GM04503 (cell line): ENCODE data around the gene SNTB2.

Experiments
- DNase-seq: peaks from one replicate; pipeline ENCODE4 v3.0.0-alpha.2; 2012; ENCODE audit warnings: low read depth

SNTB2 gene

GRCh38 chr16:69319381-69319780 is 132.4 kb downstream of the SNTB2 start:
- DNase-seq, result no peak

DNA sequence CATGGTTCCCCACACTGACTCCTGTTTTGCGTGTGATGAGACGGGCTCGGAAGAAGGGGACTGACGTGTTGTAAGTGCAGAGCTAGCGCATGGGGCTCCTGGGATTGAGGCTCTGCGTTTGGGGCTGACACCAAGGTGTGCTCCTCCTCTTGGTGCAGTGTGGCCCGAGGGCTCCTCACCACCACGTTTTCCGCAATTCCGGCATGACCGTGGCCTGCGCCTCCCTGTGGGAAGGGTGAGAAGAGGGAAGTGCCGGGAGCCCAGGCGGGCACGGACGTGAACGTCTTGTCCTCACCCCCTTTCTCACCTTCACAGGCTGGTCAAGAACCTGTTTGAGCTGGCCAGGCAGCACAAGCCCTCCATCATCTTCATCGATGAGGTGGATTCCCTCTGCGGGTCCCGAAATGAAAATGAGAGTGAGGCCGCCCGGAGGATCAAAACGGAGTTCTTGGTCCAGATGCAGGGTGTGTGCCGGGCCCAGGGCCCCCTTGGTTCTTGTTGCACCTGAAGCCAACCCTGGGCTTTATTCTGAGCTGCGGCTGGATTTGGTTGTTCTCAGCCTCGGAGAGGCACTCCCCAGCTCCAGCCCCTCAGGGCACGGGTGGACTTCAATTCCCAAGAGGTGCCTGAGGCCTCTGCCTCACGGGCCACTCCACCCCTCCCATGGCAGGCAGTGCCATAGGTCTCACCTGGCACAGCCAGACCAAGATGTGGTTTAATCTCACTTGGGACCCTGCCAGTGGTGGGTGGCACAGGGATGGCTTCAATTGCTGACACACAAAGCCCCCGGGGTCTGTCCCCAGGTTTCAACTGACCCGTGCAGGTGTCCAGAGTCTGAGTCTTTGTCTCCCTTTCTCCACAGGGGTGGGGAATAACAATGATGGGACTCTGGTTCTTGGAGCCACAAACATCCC is 133.1 kb downstream of the SNTB2 start:
- no peak for DNase-seq

DNA sequence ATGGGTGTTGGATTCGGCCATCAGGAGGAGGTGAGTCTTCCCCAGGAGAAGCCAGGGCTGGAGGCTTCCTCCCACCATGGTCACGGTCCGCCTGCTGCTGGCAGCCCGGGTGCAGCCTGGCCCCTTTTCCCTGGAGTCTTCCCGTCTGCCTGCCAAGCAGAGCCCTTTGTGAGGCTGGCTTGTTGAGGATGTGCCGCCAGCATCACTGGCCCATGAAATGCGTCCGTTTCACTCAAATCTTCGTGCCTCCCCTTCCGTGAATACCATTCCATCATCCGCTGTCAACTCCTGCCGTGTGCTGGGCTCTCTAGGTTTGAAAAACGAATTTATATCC is 133.7 kb downstream of the SNTB2 start:
- DNase-seq, result no peak

DNA sequence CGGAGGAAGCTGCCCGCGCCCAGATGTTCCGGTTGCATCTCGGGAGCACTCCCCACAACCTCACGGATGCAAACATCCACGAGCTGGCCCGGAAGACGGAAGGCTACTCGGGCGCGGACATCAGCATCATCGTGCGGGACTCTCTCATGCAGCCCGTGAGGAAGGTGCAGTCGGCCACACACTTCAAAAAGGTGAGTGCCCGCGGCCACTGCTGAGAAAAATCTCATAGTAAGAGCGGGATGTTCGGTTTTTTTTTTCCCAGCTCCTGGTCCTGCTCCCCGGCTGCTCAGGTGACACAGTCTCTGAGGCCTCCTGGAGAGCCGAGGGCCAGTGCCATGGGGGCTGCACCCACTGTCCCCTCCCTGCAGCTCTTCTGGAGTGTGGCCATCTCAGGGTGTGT is 134.1 kb downstream of the SNTB2 start:
- no peak for DNase-seq

- DNase-seq, result no peak
Measured at GRCh38 chr16:69322343-69322742, 135.4 kb downstream of the SNTB2 start.

- DNase-seq, result no peak
Measured at GRCh38 chr16:69323415-69323814, 136.5 kb downstream of the SNTB2 start.

DNA sequence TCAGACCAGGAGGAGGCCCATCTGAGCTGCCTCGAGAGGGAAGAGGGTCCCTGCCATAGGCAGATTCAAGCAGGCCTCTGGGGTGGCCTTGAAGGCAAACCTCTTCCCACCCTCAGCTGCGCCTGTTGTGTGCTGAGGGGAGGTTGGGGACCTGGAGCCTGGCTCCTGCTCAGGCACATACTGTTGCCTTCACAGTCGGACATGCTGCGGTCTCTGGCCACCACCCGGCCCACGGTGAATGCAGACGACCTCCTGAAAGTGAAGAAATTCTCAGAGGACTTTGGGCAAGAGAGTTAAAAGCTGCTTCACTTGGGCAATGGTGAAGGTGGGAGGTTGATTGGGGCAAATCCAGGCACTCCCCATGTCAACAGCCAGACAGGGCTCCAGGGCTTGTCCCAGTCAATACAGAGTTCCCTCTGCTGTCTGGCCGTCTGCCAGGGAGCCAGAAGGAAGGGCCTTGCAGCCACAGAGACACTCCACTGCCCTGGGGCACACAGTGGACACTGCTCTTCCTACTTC is 137.1 kb downstream of the SNTB2 start:
- DNase-seq, result no peak

DNA sequence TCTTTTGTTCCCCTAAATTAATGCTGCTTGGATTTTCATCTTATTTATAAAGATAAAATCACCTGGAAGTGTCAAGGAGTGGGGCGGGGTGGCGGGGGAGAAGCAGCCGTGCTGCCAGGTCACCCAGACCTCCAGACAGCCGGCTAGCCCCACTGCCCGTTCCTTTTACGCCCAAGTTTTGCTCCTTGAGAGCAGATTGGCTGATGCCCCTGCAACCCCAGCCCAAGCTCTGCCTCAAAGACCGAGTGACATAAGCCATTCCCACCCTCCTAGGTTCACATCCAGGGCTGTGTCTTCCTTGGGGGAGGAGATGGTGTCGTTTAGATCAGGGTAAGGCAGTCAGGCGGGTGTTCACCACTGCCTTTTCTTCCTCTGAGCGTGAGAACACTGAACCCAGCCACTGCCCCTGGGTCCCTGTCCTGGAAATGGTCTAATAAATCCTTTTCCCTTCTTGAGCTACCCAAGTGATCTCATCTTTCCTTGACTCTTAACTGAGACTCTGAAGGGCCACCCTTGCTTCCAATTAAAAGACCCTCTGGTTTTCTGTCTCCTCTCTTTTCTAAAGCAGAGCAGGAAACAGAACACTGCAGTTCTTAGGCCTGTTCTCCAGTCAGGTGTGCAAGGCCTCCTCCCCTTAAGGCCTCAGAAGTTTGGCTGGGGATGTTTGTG is 137.8 kb downstream of the SNTB2 start:
- no peak for DNase-seq

DNA sequence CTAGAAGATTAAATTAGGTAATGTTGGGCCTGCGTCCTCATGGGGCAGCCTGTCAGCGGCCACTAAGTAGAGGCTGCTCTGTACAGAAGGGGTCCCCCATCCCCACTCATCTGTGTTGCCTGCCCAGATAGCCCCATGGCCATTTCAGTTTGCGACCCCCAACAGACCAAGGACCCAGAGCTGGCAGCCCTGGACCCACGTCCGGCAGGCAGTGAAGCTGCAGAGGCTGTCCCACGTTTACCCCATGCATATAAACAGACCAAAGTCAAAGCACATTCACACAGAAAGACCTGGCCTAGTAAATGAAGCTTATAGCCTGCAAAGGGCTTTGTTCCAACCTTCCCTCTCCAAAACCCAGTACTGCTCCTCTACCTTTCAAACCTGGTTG is 138.8 kb downstream of the SNTB2 start:
- DNase-seq, result no peak

DNA sequence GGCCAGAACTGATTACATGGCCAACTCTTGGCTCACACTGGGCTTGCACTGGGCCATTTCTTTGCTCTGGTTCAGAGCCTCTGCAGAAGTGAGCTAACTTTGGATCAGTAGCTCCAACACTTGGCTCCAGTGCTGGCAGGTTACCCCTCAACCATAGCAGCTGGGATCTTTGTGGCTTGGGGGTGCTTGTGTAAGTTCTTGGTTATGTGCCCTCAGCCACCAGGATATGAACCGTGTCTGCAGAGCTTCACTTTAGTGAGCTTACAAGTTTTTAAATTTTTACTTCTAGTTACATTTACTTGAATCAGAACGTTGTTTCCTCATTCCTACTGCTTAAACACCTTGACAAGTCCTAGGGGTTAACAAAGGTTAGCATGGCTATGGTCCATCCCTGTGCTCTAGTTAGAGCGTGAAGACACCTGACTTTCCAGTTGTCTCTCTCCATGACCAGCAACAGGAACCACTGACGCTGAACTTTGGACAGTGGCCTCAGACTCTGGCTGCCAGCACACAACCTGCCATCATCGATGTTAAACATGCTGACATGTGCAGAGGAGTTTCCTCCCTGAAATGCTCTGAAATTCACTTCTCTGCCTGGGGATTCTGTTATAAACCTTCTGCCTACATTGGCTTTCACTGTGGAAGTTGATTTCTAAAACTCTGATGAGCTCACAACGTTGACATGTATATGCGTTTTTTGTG is 139.4 kb downstream of the SNTB2 start:
- no peak for DNase-seq

DNA sequence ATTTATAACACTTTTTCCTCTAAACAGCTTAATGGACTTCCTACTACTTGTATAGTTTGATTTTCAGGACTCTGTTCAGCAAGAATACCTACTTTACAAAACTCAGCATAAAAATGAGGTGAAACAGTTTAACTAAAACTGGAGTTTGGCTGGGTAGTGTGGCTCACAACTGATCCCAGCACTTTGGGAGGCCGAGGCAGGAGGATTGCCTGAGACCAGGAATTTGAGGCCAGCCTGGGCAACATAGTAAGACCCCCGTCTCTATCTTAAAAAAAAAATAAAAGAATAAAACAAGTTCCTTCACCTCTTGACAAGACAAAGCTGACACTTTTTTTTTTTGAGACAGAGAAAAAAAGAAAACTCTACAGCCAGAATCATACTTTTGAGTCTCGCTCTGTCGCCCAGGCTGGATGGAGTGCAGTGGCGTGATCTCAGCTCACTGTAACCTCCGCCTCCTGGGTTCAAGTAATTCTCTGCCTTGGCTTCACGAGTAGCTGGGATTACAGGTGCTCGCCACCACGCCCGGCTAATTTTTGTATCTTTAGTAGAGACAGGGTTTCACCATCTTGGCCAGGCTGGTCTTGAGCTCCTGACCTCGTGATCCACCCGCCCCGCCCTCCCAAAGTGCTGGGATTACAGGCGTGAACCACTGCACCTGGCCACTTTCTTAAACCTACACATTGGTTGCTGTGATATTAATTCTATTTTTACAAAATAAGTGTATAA is 140.8 kb downstream of the SNTB2 start:
- no peak for DNase-seq

- DNase-seq, result no peak
Measured at GRCh38 chr16:69328854-69329316, 141.9 kb downstream of the SNTB2 start.

DNA sequence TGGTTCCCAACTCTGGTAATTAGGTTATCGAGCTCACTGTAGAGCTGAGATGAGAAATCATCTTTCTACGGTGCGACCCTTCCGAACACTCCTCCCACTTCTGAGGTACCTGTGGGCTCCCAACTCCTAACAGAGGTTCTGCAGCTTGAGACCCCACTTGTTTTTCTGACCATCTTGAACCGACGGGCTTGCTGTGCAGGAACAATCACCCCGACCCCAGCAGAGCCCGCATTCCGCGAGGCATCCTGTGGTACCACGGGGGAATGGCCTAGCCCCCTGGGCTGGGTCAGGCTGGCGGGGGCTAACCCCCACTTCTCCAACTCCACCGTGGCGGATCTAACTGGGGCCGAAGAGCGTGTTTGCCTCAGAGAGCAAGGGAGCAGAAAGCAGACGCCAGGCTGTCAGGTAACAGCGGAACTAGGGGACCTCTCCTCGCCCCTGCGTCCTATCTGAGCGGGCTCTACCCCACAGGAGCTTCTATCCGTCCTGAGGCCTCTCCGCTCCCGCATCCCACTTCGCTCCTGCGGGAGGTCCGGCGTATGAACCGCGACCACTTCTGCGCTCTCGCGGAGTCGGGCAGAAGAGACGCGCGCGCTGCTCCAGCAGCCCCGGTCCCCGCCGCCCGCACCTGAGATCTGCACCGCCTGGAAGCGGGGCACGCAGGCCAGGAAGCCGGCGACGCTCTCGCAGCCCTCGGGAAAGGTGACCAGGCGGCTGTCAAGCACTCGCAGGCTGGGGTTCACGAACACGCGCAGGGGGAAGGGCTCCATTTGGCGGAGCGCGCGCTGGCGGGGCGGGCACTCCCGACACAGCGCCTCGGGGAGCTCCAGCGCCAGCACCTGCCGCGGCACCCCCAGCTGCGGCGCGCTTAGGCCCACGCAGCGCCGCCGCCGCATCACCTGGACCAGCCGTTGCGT is 142.7 kb downstream of the SNTB2 start:
- DNase-seq, result no peak

GRCh38 chr16:69330286-69331109 is 143.5 kb downstream of the SNTB2 start, which contains the start of gene PDF:
PDF (minus strand) TSS chr16:69330588; CDS start chr16:69330570, 18 bp downstream.
- peak; percentile 55 for DNase-seq

DNA sequence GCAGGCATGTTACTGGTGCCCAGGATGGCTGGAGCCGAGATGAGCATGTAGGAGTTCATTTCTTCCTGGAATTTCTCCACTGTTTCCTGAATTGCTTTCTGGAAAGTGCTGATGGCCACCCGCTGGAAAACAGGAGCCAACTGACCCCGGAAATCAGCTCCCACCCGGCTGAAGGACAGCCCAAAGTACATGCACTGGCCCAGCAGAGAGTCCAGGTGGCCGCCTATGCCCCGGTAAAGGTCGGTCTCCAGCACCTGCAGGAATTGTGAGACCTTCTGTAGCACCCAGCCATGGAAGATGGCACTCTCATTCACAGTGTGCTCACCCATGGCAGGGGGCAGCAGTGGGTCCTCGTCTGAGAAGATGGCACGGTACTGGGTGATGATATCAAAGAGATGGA is 147.7 kb downstream of the SNTB2 start:
- DNase-seq, result no peak

GRCh38 chr16:69338557-69339288 is 151.8 kb downstream of the SNTB2 start:
- no peak for DNase-seq

GRCh38 chr16:69339289-69340094 is 152.5 kb downstream of the SNTB2 start, which contains the start of the genes COG8 and NIP7:
COG8 (minus strand) TSS chr16:69339564; CDS start chr16:69339552, 12 bp downstream.
NIP7 (plus strand) TSS chr16:69339772; CDS start chr16:69339830, 58 bp downstream.
- DNase-seq, result peak; percentile 94

DNA sequence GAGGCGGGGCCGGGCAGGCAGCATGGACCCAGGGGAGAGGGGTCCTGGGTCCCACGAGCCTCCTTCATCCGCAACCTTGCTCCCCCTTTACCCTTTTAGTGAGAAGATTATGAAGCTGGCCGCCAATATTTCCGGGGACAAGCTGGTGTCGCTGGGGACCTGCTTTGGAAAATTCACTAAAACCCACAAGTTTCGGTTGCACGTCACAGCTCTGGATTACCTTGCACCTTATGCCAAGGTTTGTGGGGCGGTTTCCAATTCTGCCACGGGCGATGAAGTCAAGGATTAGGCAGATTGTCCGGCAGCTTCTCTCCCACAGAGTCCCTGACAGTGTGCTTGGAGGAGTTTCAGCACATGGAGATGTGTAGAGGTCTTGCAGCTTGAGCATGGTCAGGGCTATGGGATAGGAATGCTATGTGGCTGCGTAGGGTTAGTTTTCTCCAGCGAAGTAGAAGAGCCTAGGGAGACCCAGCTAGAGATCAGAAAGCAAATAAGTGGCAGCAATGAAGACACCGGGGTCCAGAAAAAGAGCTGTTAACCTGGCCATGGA is 153.2 kb downstream of the SNTB2 start:
- DNase-seq, result no peak
